A549 (cell line): Measurements from ENCODE around the gene SLC22A14.

Experiments used
- CEBPB ChIP-seq, 2 experiments: fragments of >200 bp in 1 of 2; sonication (Bioruptor Twin) in 1 of 2; formaldehyde crosslinking in 1 of 2; IDR thresholded peaks; 2 replicates each; pipeline ENCODE4 v1.6.1; 2012 to 2016
- CTCF ChIP-seq: fragments of >200 bp; sonication (Bioruptor Twin); formaldehyde crosslinking; IDR thresholded peaks from 3 replicates; pipeline ENCODE4 v1.5.1; 2016
- GATA3 ChIP-seq: IDR thresholded peaks from 2 replicates; pipeline ENCODE4 v1.6.1; 2012; ENCODE audit warnings: borderline replicate concordance

- no peak for TF ChIP-seq CTCF
- TF ChIP-seq GATA3: no peak
- TF ChIP-seq CEBPB (IDR thresholded peaks at IDR 0.05): no peak
These were observed 17.7 kb upstream of the SLC22A14 start for GRCh38 chr3:38264353-38264771.
